Nephron progenitor cell (in vitro differentiated cells): ENCODE data around the gene OXLD1.

ENCODE experiments used
- DNase-seq: peaks from one replicate; pipeline ENCODE4 v3.0.0; 2021
- H3K27ac Mint-ChIP-seq: 2 replicates; pipeline ENCODE4 v1.8.0; 2021; ENCODE audit warnings: mild to moderate bottlenecking, moderate library complexity, mixed read lengths
- H3K27me3 Mint-ChIP-seq: 2 replicates; pipeline ENCODE4 v1.8.0; 2021; ENCODE audit warnings: mild to moderate bottlenecking, low read depth, mixed read lengths; ENCODE audit not compliant: poor library complexity
- H3K36me3 Mint-ChIP-seq: 2 replicates; pipeline ENCODE4 v1.8.0; 2021; ENCODE audit warnings: low read depth, mixed read lengths
- H3K4me1 Mint-ChIP-seq: 2 replicates; pipeline ENCODE4 v1.8.0; 2021; ENCODE audit warnings: mixed read lengths
- H3K4me3 Mint-ChIP-seq: 2 replicates; pipeline ENCODE4 v1.8.0; 2021; ENCODE audit warnings: mild to moderate bottlenecking, moderate library complexity, mixed read lengths
- H3K9me3 Mint-ChIP-seq: 2 replicates; pipeline ENCODE4 v1.8.0; 2021; ENCODE audit warnings: mild to moderate bottlenecking, moderate library complexity, mixed read lengths
- CTCF ChIP-seq: fragments of 200-600 bp; sonication (generic); IDR thresholded peaks from 2 replicates; pipeline ENCODE4 v1.5.0; 2021; ENCODE audit warnings: antibody characterized with exemption

The OXLD1 gene

GRCh38 chr17:81683584-81684441 lies 17.4 kb upstream of the OXLD1 start, which contains the start of the genes ARL16 and HGS:
Gene ARL16 (minus strand): TSS chr17:81683797. CDS start chr17:81683753, 44 bp downstream.
Gene HGS (plus strand): TSS chr17:81684011. CDS start chr17:81684067, 56 bp downstream.
- Mint-ChIP-seq H3K9me3 (no peaks in the 10 kb centered on the region), H3K4me1 (peaks cover 30% of the 10 kb centered on the region), H3K27ac (peak within 1 kb of the TSS; percentile 95), H3K4me3 (peak within 1 kb of the TSS; percentile 93), H3K36me3 (peaks cover 9% of the 10 kb centered on the region), H3K27me3 (peaks cover 2% of the 10 kb centered on the region)
- no peak for TF ChIP-seq CTCF
- peak; percentile 98 for DNase-seq

- Mint-ChIP-seq H3K9me3 (no peaks in the 10 kb centered on the region), H3K4me3 (peak overlapping the region; percentile 93)
- DNase-seq = no peak
Measured at GRCh38 chr17:81683208-81683583, 16.8 kb upstream of the OXLD1 start.

GRCh38 chr17:81682565-81683207 lies 16.3 kb upstream of the OXLD1 start:
- no peaks in the 10 kb centered on the region for H3K9me3 Mint-ChIP-seq
- peaks cover 30% of the 10 kb centered on the region for H3K4me1 Mint-ChIP-seq
- H3K27ac Mint-ChIP-seq = peak overlapping the region; percentile 95
- no peak for TF ChIP-seq CTCF
- DNase-seq = no peak
- H3K36me3 Mint-ChIP-seq = peaks cover 9% of the 10 kb centered on the region
- peak overlapping the region; percentile 93 for H3K4me3 Mint-ChIP-seq
- peaks cover 2% of the 10 kb centered on the region for H3K27me3 Mint-ChIP-seq

More at GRCh38 chr17:81683208-81683583, 16.8 kb upstream of the OXLD1 start:
- TF ChIP-seq CTCF = no peak
- Mint-ChIP-seq H3K27ac (peak overlapping the region; percentile 95), H3K4me1 (peaks cover 30% of the 10 kb centered on the region), H3K36me3 (peaks cover 9% of the 10 kb centered on the region), H3K27me3 (peaks cover 2% of the 10 kb centered on the region)

GRCh38 chr17:81681672-81682071 lies 15.3 kb upstream of the OXLD1 start:
- Mint-ChIP-seq H3K4me3 (peak overlapping the region; percentile 93), H3K36me3 (peaks cover 10% of the 10 kb centered on the region), H3K27ac (peak overlapping the region; percentile 42)

GRCh38 chr17:81680150-81680549 lies 13.7 kb upstream of the OXLD1 start:
- Mint-ChIP-seq H3K4me1 (peaks cover 29% of the 10 kb centered on the region), H3K27ac (no peak overlapping the region), H3K36me3 (peaks cover 16% of the 10 kb centered on the region), H3K4me3 (peak overlapping the region; percentile 50), H3K27me3 (peaks cover 3% of the 10 kb centered on the region), H3K9me3 (peaks cover 5% of the 10 kb centered on the region)
- TF ChIP-seq CTCF = no peak
- DNase-seq = no peak

More at GRCh38 chr17:81681672-81682071, 15.3 kb upstream of the OXLD1 start:
- Mint-ChIP-seq H3K27me3 (no peaks in the 10 kb centered on the region), H3K4me1 (peaks cover 30% of the 10 kb centered on the region), H3K9me3 (no peaks in the 10 kb centered on the region)
- no peak for TF ChIP-seq CTCF
- DNase-seq = no peak
